Mesothelial cell of epicardium (in vitro differentiated cells): ENCODE data around the gene AOPEP. TPM values are rescaled to one million over a fixed set of nuclear protein-coding genes. Genes with fewer than 3 reads are reported as not detected.

Experiments used
- DNase-seq, 2 experiments: peaks; one replicate each; pipeline ENCODE4 v3.0.0; 2021; ENCODE audit warnings: low spot score in 2 of 2; ENCODE audit not compliant: unreplicated experiment in 2 of 2
- H3K27ac Mint-ChIP-seq: 2 replicates; pipeline ENCODE4 v1.8.0; 2021; ENCODE audit warnings: mixed read lengths
- H3K27me3 Mint-ChIP-seq: 2 replicates; pipeline ENCODE4 v1.8.0; 2021; ENCODE audit warnings: low read depth, mixed read lengths
- H3K36me3 Mint-ChIP-seq: 2 replicates; pipeline ENCODE4 v1.8.0; 2021; ENCODE audit warnings: mixed read lengths
- H3K4me1 Mint-ChIP-seq: 2 replicates; pipeline ENCODE4 v1.8.0; 2021; ENCODE audit warnings: mixed read lengths
- H3K4me3 Mint-ChIP-seq: 2 replicates; pipeline ENCODE4 v1.8.0; 2021; ENCODE audit warnings: mild to moderate bottlenecking, moderate library complexity, mixed read lengths
- H3K9me3 Mint-ChIP-seq: 2 replicates; pipeline ENCODE4 v1.8.0; 2021; ENCODE audit warnings: mixed read lengths
- total RNA-seq: library from RNA; stranded (reverse); gene quantifications from 3 replicates; pipeline ENCODE4 v1.2.1, GENCODE V29; 2021
- TF ChIP-seq, protein P1 (sequence below): fragments of 200-600 bp; sonication (generic); IDR thresholded peaks from one replicate; pipeline ENCODE4 v1.5.0; 2021; ENCODE audit warnings: antibody characterized with exemption; ENCODE audit not compliant: unreplicated experiment

AOPEP gene
- total RNA-seq, 1 donor from 2014 or later: 63.0 TPM

DNA sequence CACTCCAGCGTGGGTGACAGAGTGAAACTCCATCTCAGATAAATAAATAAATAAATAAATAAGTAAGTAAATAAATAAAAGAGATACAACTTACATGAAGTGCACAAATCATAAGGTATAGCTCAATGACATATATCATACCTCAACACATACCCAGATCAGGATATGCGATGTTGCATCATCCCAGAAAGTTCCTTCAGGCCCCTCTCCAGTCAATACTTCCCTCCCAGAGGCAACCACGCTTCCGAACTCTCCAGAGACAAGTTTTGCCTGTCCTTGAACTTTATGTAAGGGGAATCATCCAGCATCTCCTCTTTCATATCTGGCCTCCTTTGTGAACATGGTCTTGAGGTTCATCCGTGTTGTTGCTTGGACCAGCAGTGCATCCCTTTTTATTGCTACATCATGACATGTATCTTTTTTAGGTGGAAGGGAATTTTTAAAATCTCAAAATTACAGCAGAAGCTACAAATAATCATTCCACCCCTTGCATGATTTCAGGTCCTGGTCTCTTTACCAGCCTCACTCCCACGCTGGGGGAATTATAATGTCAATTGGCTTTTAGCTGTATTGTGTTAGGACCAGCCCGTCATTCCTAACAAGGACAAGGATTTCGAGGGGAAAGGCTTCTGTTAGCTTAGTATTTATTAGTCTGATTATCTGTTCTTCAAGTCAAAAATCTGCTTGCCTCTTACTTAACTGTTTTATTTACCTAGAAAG is 32.9 kb upstream of the AOPEP start:
- Mint-ChIP-seq H3K36me3 (no peaks in the 10 kb centered on the region), H3K4me1 (peaks cover 31% of the 10 kb centered on the region), H3K9me3 (peaks cover 6% of the 10 kb centered on the region), H3K27ac (peak overlapping the region; percentile 77), H3K4me3 (no peak overlapping the region), H3K27me3 (no peaks in the 10 kb centered on the region)
- TF ChIP-seq, protein P1, sequence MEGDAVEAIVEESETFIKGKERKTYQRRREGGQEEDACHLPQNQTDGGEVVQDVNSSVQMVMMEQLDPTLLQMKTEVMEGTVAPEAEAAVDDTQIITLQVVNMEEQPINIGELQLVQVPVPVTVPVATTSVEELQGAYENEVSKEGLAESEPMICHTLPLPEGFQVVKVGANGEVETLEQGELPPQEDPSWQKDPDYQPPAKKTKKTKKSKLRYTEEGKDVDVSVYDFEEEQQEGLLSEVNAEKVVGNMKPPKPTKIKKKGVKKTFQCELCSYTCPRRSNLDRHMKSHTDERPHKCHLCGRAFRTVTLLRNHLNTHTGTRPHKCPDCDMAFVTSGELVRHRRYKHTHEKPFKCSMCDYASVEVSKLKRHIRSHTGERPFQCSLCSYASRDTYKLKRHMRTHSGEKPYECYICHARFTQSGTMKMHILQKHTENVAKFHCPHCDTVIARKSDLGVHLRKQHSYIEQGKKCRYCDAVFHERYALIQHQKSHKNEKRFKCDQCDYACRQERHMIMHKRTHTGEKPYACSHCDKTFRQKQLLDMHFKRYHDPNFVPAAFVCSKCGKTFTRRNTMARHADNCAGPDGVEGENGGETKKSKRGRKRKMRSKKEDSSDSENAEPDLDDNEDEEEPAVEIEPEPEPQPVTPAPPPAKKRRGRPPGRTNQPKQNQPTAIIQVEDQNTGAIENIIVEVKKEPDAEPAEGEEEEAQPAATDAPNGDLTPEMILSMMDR: no peak
- no peak for DNase-seq

- TF ChIP-seq, protein P1: no peak
- Mint-ChIP-seq H3K27ac (no peak overlapping the region), H3K4me3 (no peak overlapping the region), H3K4me1 (peaks cover 42% of the 10 kb centered on the region), H3K36me3 (no peaks in the 10 kb centered on the region), H3K9me3 (peaks cover 4% of the 10 kb centered on the region), H3K27me3 (no peaks in the 10 kb centered on the region)
- DNase-seq: no peak
Measured at GRCh38 chr9:94696545-94696944, 30.0 kb upstream of the AOPEP start.

DNA sequence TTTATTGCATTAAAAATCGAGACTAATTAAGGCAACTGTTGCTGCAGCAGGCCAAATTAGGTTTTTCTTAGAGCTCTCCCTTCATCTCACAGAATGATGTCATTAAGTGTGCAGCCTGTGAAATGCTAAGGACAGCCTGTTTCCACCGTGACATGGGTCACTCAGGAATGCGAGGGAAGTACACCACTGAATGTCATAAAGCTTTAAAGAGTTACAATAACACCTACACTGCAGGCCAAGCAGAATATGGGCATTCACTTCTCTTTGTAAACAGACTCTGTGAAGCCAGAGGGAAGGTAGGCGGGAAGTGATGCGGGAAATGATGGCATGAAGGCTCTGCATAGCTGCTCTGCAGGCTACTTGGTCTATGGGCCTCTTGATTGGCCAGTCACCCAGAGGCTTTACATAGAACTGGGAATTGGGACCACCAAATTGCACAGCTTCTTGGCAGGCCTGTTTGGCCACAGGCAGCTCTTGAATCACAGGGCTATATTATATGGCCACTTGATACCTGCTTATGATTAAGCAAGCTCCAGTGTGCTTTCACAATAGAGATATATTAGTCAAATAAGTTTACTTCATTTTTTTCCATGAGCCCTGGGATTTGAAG is 28.4 kb upstream of the AOPEP start:
- Mint-ChIP-seq H3K4me1 (peaks cover 36% of the 10 kb centered on the region), H3K27ac (peak overlapping the region; percentile 81), H3K9me3 (no peaks in the 10 kb centered on the region), H3K4me3 (no peak overlapping the region), H3K36me3 (no peaks in the 10 kb centered on the region), H3K27me3 (no peaks in the 10 kb centered on the region)
- TF ChIP-seq, protein P1: no peak
- DNase-seq: no peak

- DNase-seq: no peak
- peaks cover 28% of the 10 kb centered on the region for H3K4me1 Mint-ChIP-seq
- H3K4me3 Mint-ChIP-seq: no peak overlapping the region
- no peaks in the 10 kb centered on the region for H3K9me3 Mint-ChIP-seq
- TF ChIP-seq, protein P1: no peak
- H3K27ac Mint-ChIP-seq: peak overlapping the region; percentile 75
- no peaks in the 10 kb centered on the region for H3K27me3 Mint-ChIP-seq
- H3K36me3 Mint-ChIP-seq: no peaks in the 10 kb centered on the region
Measured at GRCh38 chr9:94699715-94700373, 26.7 kb upstream of the AOPEP start.

DNA sequence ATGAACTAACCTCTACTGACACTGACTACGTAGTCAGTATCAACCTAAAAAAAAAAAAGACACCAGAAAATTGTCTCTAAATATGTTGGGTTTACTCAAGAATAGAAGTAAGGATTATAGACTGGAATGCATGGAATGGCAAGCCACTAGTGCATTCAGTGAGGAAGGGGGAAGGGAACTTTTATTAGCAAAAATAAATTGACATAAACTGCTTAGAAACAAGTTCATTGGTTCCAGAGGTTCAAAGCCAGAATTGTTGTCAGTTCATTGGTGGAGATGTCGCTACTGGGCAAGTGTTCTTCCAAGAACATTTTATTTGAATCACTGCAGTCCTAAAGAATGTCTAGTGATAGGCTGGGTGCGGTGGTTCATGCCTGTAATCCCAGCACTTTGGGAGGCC is 26.1 kb upstream of the AOPEP start:
- H3K4me3 Mint-ChIP-seq: no peak overlapping the region
- no peaks in the 10 kb centered on the region for H3K9me3 Mint-ChIP-seq
- H3K27me3 Mint-ChIP-seq: peaks cover under 1% of the 10 kb centered on the region
- peaks cover 33% of the 10 kb centered on the region for H3K4me1 Mint-ChIP-seq
- DNase-seq: no peak
- peak overlapping the region; percentile 21 for H3K27ac Mint-ChIP-seq
- TF ChIP-seq, protein P1: no peak
- H3K36me3 Mint-ChIP-seq: no peaks in the 10 kb centered on the region
